Loucy (cell line): ENCODE results near the gene DUSP22.

Experiments used
- EZH2phosphoT487 ChIP-seq: fragments of 200-600 bp; IDR thresholded peaks from 2 replicates; pipeline ENCODE4 v1.6.1; 2018; ENCODE audit warnings: antibody characterized with exemption, mild to moderate bottlenecking, moderate library complexity, borderline replicate concordance
- TF ChIP-seq, protein P1 (sequence below): fragments of 200-600 bp; sonication (generic); conservative IDR thresholded peaks from 2 replicates; pipeline ENCODE4 v1.5.1; 2014; ENCODE audit warnings: mild to moderate bottlenecking, antibody characterized with exemption, low read length

- TF ChIP-seq, protein P1, sequence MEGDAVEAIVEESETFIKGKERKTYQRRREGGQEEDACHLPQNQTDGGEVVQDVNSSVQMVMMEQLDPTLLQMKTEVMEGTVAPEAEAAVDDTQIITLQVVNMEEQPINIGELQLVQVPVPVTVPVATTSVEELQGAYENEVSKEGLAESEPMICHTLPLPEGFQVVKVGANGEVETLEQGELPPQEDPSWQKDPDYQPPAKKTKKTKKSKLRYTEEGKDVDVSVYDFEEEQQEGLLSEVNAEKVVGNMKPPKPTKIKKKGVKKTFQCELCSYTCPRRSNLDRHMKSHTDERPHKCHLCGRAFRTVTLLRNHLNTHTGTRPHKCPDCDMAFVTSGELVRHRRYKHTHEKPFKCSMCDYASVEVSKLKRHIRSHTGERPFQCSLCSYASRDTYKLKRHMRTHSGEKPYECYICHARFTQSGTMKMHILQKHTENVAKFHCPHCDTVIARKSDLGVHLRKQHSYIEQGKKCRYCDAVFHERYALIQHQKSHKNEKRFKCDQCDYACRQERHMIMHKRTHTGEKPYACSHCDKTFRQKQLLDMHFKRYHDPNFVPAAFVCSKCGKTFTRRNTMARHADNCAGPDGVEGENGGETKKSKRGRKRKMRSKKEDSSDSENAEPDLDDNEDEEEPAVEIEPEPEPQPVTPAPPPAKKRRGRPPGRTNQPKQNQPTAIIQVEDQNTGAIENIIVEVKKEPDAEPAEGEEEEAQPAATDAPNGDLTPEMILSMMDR = no peak
- TF ChIP-seq EZH2phosphoT487 = no peak
Observed at GRCh38 chr6:300026-300425, 7.7 kb downstream of the DUSP22 start.
